Mucosa of stomach (tissue), 1 donor: Measurements from ENCODE around the gene MACF1.
"Not testable (repeated sequence)": the region's sequence is repeated elsewhere in the genome, so short reads cannot be mapped to it uniquely, and the experiment has no call there.

ENCODE experiments used
- H3K27me3 ChIP-seq: one replicate; pipeline ENCODE4 v1.7.0; 2013; ENCODE audit warnings: mild to moderate bottlenecking, low read length; ENCODE audit not compliant: control insufficient read depth, insufficient read depth
- H3K36me3 ChIP-seq: one replicate; pipeline ENCODE4 v1.7.0; 2013; ENCODE audit warnings: low read length; ENCODE audit not compliant: control insufficient read depth, insufficient read depth
- H3K4me1 ChIP-seq: one replicate; pipeline ENCODE4 v1.7.0; 2013; ENCODE audit warnings: mild to moderate bottlenecking, low read length; ENCODE audit not compliant: control insufficient read depth, insufficient read depth
- H3K4me3 ChIP-seq: one replicate; pipeline ENCODE4 v1.7.0; 2013; ENCODE audit warnings: low read length
- H3K9ac ChIP-seq: one replicate; pipeline ENCODE4 v1.7.0; 2013; ENCODE audit warnings: mild to moderate bottlenecking, low read length, moderate library complexity
- H3K9me3 ChIP-seq: one replicate; pipeline ENCODE4 v1.7.0; 2013; ENCODE audit warnings: mild to moderate bottlenecking, low read length, moderate library complexity; ENCODE audit not compliant: control insufficient read depth
- donor health status: Pancreatic carcinoma.

The MACF1 gene

GRCh38 chr1:39475551-39475950, 271.1 kb downstream of the MACF1 start:
- H3K9ac ChIP-seq, H3K4me3 ChIP-seq, H3K9me3 ChIP-seq, H3K4me1 ChIP-seq, H3K36me3 ChIP-seq, H3K27me3 ChIP-seq: not testable (repeated sequence)

DNA sequence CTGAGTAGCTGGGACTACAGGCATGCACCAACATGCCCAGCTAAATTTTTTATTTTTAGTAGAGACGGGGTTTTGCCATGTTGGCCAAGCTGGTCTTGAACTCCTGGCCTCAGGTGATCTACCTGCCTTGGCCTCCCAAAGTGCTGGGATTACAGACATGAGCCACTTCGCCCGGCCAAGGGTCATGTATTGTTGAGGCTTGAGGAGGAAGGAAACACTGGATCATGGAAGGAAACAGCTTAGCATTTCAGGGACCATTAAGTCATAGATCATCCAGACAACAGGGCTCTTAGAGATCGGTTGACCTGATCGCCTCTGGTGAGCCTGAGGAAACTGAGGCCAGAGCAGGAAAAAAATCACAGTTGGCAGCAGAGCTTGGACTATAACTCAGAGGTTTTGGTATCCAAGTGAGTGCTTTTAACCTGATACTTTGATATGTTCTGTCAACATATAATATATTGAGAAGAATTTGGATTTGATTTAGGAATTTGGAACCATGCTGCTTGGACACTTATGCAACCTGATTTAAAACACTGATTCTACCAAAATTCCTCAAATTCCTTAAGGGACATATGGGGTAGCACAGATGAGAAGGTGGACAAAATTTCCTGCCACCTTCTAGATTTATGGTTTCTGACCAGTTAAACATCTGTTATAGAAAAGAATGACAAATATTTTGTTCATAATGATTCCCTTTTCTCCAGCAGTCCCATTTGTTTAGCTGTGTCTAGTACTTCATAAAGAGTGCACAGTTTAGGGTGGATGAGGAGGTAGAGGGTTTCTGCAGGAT, 273.8 kb downstream of the MACF1 start:
- peaks cover 6% of the 10 kb centered on the region for H3K36me3 ChIP-seq
- no peak overlapping the region for H3K9ac ChIP-seq
- no peaks in the 10 kb centered on the region for H3K4me1 ChIP-seq
- no peaks in the 10 kb centered on the region for H3K27me3 ChIP-seq
- H3K4me3 ChIP-seq = no peak overlapping the region
- H3K9me3 ChIP-seq = no peaks in the 10 kb centered on the region

- no peak overlapping the region for H3K4me3 ChIP-seq
- H3K9me3 ChIP-seq = no peaks in the 10 kb centered on the region
- peaks cover 14% of the 10 kb centered on the region for H3K36me3 ChIP-seq
- no peaks in the 10 kb centered on the region for H3K4me1 ChIP-seq
- no peak overlapping the region for H3K9ac ChIP-seq
- H3K27me3 ChIP-seq = no peaks in the 10 kb centered on the region
These were observed 276.8 kb downstream of the MACF1 start for GRCh38 chr1:39481289-39481688.

GRCh38 chr1:39483276-39483675, 278.8 kb downstream of the MACF1 start:
- H3K9me3 ChIP-seq = no peaks in the 10 kb centered on the region
- H3K4me1 ChIP-seq = no peaks in the 10 kb centered on the region
- H3K27me3 ChIP-seq = no peaks in the 10 kb centered on the region
- peaks cover 14% of the 10 kb centered on the region for H3K36me3 ChIP-seq
- H3K4me3 ChIP-seq = no peak overlapping the region
- no peak overlapping the region for H3K9ac ChIP-seq

- Histone ChIP-seq H3K4me3 (no peak overlapping the region), H3K9ac (no peak overlapping the region), H3K36me3 (peaks cover 14% of the 10 kb centered on the region), H3K4me1 (no peaks in the 10 kb centered on the region), H3K27me3 (no peaks in the 10 kb centered on the region), H3K9me3 (no peaks in the 10 kb centered on the region)
These were observed 280.1 kb downstream of the MACF1 start for GRCh38 chr1:39484564-39484963.

- Histone ChIP-seq H3K27me3 (peaks cover under 1% of the 10 kb centered on the region), H3K9me3 (no peaks in the 10 kb centered on the region), H3K4me3 (no peak overlapping the region), H3K36me3 (peaks cover 14% of the 10 kb centered on the region), H3K9ac (no peak overlapping the region), H3K4me1 (no peaks in the 10 kb centered on the region)
These were observed 280.7 kb downstream of the MACF1 start for GRCh38 chr1:39485046-39485803.

GRCh38 chr1:39488012-39488545, 283.6 kb downstream of the MACF1 start:
- Histone ChIP-seq H3K9me3 (no peaks in the 10 kb centered on the region), H3K27me3 (peaks cover 19% of the 10 kb centered on the region), H3K36me3 (peaks cover 11% of the 10 kb centered on the region), H3K4me1 (peaks cover 5% of the 10 kb centered on the region), H3K4me3 (no peak overlapping the region), H3K9ac (no peak overlapping the region)

DNA sequence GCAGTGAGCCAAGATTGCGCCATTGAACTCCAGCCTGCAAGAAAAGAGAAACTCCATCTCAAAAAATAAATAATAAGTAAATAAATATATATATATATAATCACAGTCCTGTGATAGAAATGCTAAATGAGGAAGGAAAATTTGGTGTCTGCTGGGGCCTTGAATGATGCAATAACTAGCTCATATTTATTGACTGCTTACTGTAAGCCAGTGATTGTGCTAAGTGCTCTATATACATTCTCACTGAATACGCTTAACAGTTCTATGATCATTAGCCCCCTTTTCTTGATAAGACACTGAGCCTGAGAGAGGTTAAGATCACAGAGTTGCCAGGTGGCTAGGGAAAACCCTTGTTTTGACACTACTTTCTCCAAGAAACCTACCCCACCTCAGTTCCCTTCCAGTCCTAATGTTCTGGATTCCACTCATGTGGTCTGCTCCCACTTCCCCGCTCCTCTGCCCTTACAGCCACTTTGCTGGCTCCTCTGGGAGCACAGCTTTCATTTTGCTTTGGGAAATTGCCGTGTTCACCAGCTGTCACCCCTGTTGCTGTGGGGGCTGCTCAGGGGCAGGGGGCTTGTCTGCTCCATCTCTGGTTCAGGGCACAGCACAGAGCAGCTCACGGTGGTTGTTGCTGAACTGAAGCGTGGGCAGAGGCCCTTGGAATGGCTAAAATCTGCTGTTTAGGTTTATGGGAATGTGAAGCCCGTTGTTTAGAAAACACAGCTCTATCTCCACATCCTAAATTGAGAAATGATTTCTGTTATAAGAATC, 284.5 kb downstream of the MACF1 start:
- Histone ChIP-seq H3K4me1 (peaks cover 5% of the 10 kb centered on the region), H3K9me3 (no peaks in the 10 kb centered on the region), H3K9ac (no peak overlapping the region), H3K36me3 (peaks cover 6% of the 10 kb centered on the region), H3K27me3 (peaks cover 25% of the 10 kb centered on the region), H3K4me3 (no peak overlapping the region)

- Histone ChIP-seq H3K4me1 (peaks cover 5% of the 10 kb centered on the region), H3K27me3 (peaks cover 27% of the 10 kb centered on the region), H3K9ac (no peak overlapping the region), H3K4me3 (no peak overlapping the region), H3K9me3 (no peaks in the 10 kb centered on the region), H3K36me3 (peaks cover 3% of the 10 kb centered on the region)
These were observed 285.2 kb downstream of the MACF1 start for GRCh38 chr1:39489567-39490239.

GRCh38 chr1:39490596-39491145, 286.2 kb downstream of the MACF1 start:
- Histone ChIP-seq H3K4me1 (peaks cover 5% of the 10 kb centered on the region), H3K4me3 (no peak overlapping the region), H3K27me3 (peaks cover 27% of the 10 kb centered on the region), H3K9me3 (no peaks in the 10 kb centered on the region), H3K36me3 (no peaks in the 10 kb centered on the region), H3K9ac (no peak overlapping the region)

- Histone ChIP-seq H3K4me3 (no peak within 1 kb of the TSS), H3K9ac (no peak within 1 kb of the TSS), H3K36me3 (no peaks in the 10 kb centered on the region), H3K9me3 (no peaks in the 10 kb centered on the region), H3K27me3 (peaks cover 27% of the 10 kb centered on the region), H3K4me1 (peaks cover 5% of the 10 kb centered on the region)
These were observed 286.8 kb downstream of the MACF1 start, which contains the start of gene BMP8A for GRCh38 chr1:39491146-39491921. BMP8A (plus strand) TSS chr1:39491636; CDS start chr1:39491992, 356 bp downstream.
